A673 (cell line): ENCODE measurements around the gene SPATA25. TPM values are rescaled to one million over a fixed set of nuclear protein-coding genes. Genes with fewer than 3 reads are reported as not detected.

Source experiments
- BruUV-seq: library from RNA; stranded (reverse); fragments of 400-500 nt; replicated peaks from 2 replicates; lab custom pipeline; 2021; lab: Mats Ljungman, UMichigan
- CTCF ChIA-PET: fragments of 300-600 bp; sonication (Branson Sonifier 250); formaldehyde crosslinking; loops from one replicate; lab custom pipeline; 2022; ENCODE audit warnings: antibody characterized with exemption; lab: Charles Lee
- POLR2A ChIA-PET: fragments of 300-600 bp; sonication (Branson Sonifier 250); formaldehyde crosslinking; loops from one replicate; lab custom pipeline; 2022; ENCODE audit warnings: antibody characterized with exemption; ENCODE audit not compliant: low non-redundant PET; lab: Charles Lee
- DNase-seq: peaks from one replicate; pipeline ENCODE4 v3.0.0-alpha.2; 2015; ENCODE audit warnings: low spot score
- H3K27ac ChIP-seq: fragments of 200-600 bp; sonication (generic); 2 replicates; pipeline ENCODE4 v1.5.1; 2016; ENCODE audit warnings: mixed run types, low read depth, mild to moderate bottlenecking, mixed read lengths, antibody characterized with exemption, low read length; ENCODE audit not compliant: poor library complexity, severe bottlenecking
- H3K27me3 ChIP-seq: fragments of 200-600 bp; sonication (generic); replicated peaks from 2 replicates; pipeline ENCODE4 v1.6.1; 2017; ENCODE audit warnings: mixed run types, low read depth, mild to moderate bottlenecking, mixed read lengths, antibody characterized with exemption, low read length; ENCODE audit not compliant: insufficient read depth, poor library complexity
- H3K36me3 ChIP-seq: fragments of 200-600 bp; sonication (generic); 2 replicates; pipeline ENCODE4 v1.6.1; 2016; ENCODE audit warnings: mixed run types, mild to moderate bottlenecking, mixed read lengths, antibody characterized with exemption, low read length; ENCODE audit not compliant: insufficient read depth, poor library complexity, severe bottlenecking
- H3K4me1 ChIP-seq: fragments of 200-600 bp; sonication (generic); 2 replicates; pipeline ENCODE4 v1.6.1; 2017; ENCODE audit warnings: mixed run types, mild to moderate bottlenecking, mixed read lengths, antibody characterized with exemption, low read length; ENCODE audit not compliant: insufficient read depth, poor library complexity, severe bottlenecking
- H3K4me3 ChIP-seq: fragments of 200-600 bp; sonication (generic); 2 replicates; pipeline ENCODE4 v1.5.1; 2016; ENCODE audit warnings: low read depth, mixed run types, mild to moderate bottlenecking, mixed read lengths, low read length; ENCODE audit not compliant: poor library complexity, severe bottlenecking
- H3K9me3 ChIP-seq: fragments of 200-600 bp; sonication (generic); 2 replicates; pipeline ENCODE4 v1.6.1; 2016; ENCODE audit warnings: mixed run types, low read depth, mild to moderate bottlenecking, mixed read lengths, antibody characterized with exemption, low read length; ENCODE audit not compliant: poor library complexity, severe bottlenecking
- CTCF ChIP-seq: fragments of 300-800, 200-600 bp; sonication (generic); conservative IDR thresholded peaks from 2 replicates; pipeline ENCODE4 v1.5.1; 2017; ENCODE audit warnings: low read depth, mild to moderate bottlenecking, antibody characterized with exemption, low read length, moderate library complexity, mixed read lengths
- EZH2 ChIP-seq: fragments of 200-600 bp; sonication (generic); IDR thresholded peaks from 2 replicates; pipeline ENCODE4 v1.6.1; 2017; ENCODE audit warnings: borderline replicate concordance, low read depth, mild to moderate bottlenecking, mixed read lengths, antibody characterized with exemption, low read length; ENCODE audit not compliant: poor library complexity, severe bottlenecking
- intact Hi-C: fragments of 100-400 bp; cut with micrococcal nuclease; formaldehyde crosslinking; loops from one replicate; pipeline ENCODE4 v1.10.0; 2022; ENCODE audit not compliant: unreplicated experiment
- total RNA-seq: library from RNA; stranded (reverse); gene quantifications from 2 replicates; pipeline ENCODE4 v1.2.3, GENCODE V29; 2021

SPATA25 gene
- total RNA-seq, 1 experiment from 2014 or later: 1.9 TPM

- intact Hi-C loops: no loop called here
- H3K4me1 ChIP-seq: no peaks in the 10 kb centered on the region
- no TSS peak for BruUV-seq
- TF ChIP-seq CTCF (no peak), EZH2 (no peak)
- no peak overlapping the region for H3K27ac ChIP-seq
- no peaks in the 10 kb centered on the region for H3K27me3 ChIP-seq
- DNase-seq: no peak
- ChIA-PET POLR2A (no interaction called here), CTCF (no interaction called here)
- no peak overlapping the region for H3K4me3 ChIP-seq
- H3K36me3 ChIP-seq: no peaks in the 10 kb centered on the region
- H3K9me3 ChIP-seq: no peaks in the 10 kb centered on the region
These were observed 32.3 kb upstream of the SPATA25 start for GRCh38 chr20:45919542-45920399.

GRCh38 chr20:45918779-45919537, 31.5 kb upstream of the SPATA25 start:
- Histone ChIP-seq H3K36me3 (no peaks in the 10 kb centered on the region), H3K4me1 (no peaks in the 10 kb centered on the region), H3K27me3 (no peaks in the 10 kb centered on the region), H3K27ac (no peak overlapping the region), H3K9me3 (no peaks in the 10 kb centered on the region), H3K4me3 (no peak overlapping the region)
- BruUV-seq: no TSS peak
- no peak for DNase-seq
- ChIA-PET POLR2A (no interaction called here), CTCF (no interaction called here)
- TF ChIP-seq CTCF: no peak
- TF ChIP-seq EZH2: no peak
- intact Hi-C loops: no loop called here

- no peak for DNase-seq
- Histone ChIP-seq H3K4me1 (no peaks in the 10 kb centered on the region), H3K4me3 (no peak overlapping the region), H3K27ac (no peak overlapping the region), H3K9me3 (no peaks in the 10 kb centered on the region), H3K36me3 (no peaks in the 10 kb centered on the region), H3K27me3 (no peaks in the 10 kb centered on the region)
- POLR2A ChIA-PET: no interaction called here
- TF ChIP-seq EZH2 (no peak), CTCF (no peak)
- CTCF ChIA-PET: no interaction called here
- intact Hi-C loops: no loop called here
- BruUV-seq: no TSS peak
These were observed 30.8 kb upstream of the SPATA25 start for GRCh38 chr20:45918182-45918737.
